ENCODE results near the gene SIRT4. TPM values are rescaled to one million over a fixed set of nuclear protein-coding genes. Genes with fewer than 3 reads are reported as not detected.

The SIRT4 gene
- total and polyA plus RNA-seq, 2 of the 8 experiments (the other 6 are each of a cell fraction or from before 2014, with no cell fraction given) = 3.8 to 4.1 TPM

DNA sequence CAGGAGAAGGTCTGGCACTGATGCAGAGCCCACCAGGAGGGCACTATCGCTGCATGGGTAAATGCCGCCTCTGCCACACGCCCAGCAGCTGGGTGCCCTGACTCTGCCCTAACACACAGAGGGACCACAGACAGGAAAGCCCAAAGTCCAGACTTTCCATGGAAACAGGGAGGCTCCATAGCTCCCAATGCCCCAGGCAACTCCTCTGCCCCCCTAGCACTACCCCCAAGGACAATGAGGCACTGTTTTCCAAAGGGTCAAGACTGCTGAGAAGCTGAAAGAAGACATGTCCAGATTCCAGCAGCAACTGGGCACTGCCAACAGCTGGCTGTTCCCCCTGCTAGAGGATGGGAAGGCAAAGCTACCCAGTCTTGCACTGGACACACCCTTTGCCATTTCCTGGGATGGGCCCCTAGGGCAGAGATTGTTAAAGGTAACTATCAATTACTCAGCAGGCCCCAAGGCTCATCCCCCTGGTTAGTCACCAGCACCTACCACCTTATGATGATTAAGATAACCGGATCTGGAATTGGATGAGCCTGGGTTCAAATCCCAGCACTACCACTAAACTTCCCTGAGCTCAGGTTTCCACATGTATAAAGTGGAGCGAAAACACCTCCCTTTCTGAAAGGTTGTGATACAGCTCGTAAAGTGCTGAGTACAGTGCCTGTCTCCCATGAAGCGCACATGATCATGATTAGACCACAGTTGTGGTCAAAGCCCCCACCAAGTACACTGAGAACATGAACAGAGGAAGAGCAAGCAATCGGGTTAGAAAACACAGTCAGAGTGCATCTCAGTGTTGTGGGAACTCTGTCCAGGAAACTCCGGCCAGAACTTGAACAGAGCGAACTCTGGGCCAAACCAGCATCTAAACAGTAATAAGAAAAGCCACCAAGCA lies 39.9 kb upstream of the SIRT4 start:
- H2BK5ac ChIP-seq (ENCODE audit: low read depth, low read length) = no peak overlapping the region; the same call in 1 of the 2 replicates
- POLR2A ChIA-PET (ENCODE audit: partially characterized antibody) = interaction anchor here (1.0 to 88.3 kb wide), 4 partner anchors 5 to 160 kb away, joined by 3 to 4270 read pairs (median 2136); partner anchors contain the start of genes GCN1, PXN, RNU4-1 and RNU4-2
- peaks cover 8 to 18% of the 10 kb centered on the region in 2 experiments for H4K20me1 ChIP-seq (replicated peaks in 1 of 2; ENCODE audit: control insufficient read depth in 1 of 2, insufficient read depth in 2 of 2, low read length in 2 of 2)
- peaks cover 19 to 39% (median 25%) of the 10 kb centered on the region in 4 experiments for H3K4me1 ChIP-seq (replicated peaks in 1 of 4; ENCODE audit: control insufficient read depth in 3 of 4, insufficient read depth in 4 of 4, low read length in 3 of 4)
- no peak overlapping the region for H4K91ac ChIP-seq (replicated peaks; ENCODE audit: insufficient read length, low read length)
- no peak overlapping the region for H3K27ac ChIP-seq (ENCODE audit: low read depth, low read length)
- no peaks in the 10 kb centered on the region for H3K27me3 ChIP-seq (replicated peaks in 1 of 4; ENCODE audit: control insufficient read depth in 3 of 4, extremely low read depth in 1 of 4, insufficient read depth in 3 of 4, low read length in 3 of 4)
- 93% methylated on average over 10 of the region's 10 CpGs; no CpG with 5 or more reads in 1 of the 2 experiments for WGBS, 2 experiments (ENCODE audit: extremely low coverage in 1 of 2, insufficient coverage in 1 of 2, insufficient read length in 1 of 2, insufficient replicate concordance in 2 of 2, low coverage in 1 of 2, low lambda C conversion rate in 2 of 2, missing lambda C conversion rate in 1 of 2)
- peaks cover 23% of the 10 kb centered on the region for H3K79me1 ChIP-seq (ENCODE audit: low read depth, low read length)
- no peak overlapping the region for H2BK12ac ChIP-seq (ENCODE audit: low read depth, low read length)
- H2BK120ac ChIP-seq (replicated peaks; ENCODE audit: low read depth, low read length) = no peak overlapping the region
- DNase-seq (ENCODE audit: low read depth in 1 of 2, low spot score in 2 of 2) = no peak
- peak overlapping the region in 1 of 2 experiments; percentile 96; a peak in 2 of 4 replicates for H3K4me2 ChIP-seq (ENCODE audit: insufficient read depth in 1 of 2, low read depth in 2 of 2, low read length in 2 of 2)
- no peak overlapping the region for H3K18ac ChIP-seq (ENCODE audit: extremely low read depth, low read length)
- H3K9me3 ChIP-seq (ENCODE audit: insufficient read depth in 2 of 2, low read depth in 1 of 2, low read length in 1 of 2) = no peaks in the 10 kb centered on the region
- H3K4me3 ChIP-seq (ENCODE audit: extremely low read depth in 1 of 4, insufficient read depth in 2 of 4, low read depth in 3 of 4, low read length in 4 of 4) = no peak overlapping the region
- no peak overlapping the region for H3K56ac ChIP-seq (replicated peaks; ENCODE audit: insufficient read length, low read depth, low read length)
- H3K36me3 ChIP-seq (ENCODE audit: control insufficient read depth in 2 of 4, insufficient read depth in 4 of 4, low read length in 3 of 4) = no peaks in the 10 kb centered on the region
- peaks cover 35 to 79% of the 10 kb centered on the region in 2 experiments for H3K79me2 ChIP-seq (ENCODE audit: control insufficient read depth in 1 of 2, insufficient read depth in 2 of 2, low read length in 2 of 2)
- no peak overlapping the region for H3K4ac ChIP-seq (replicated peaks; ENCODE audit: insufficient read length, low read depth, low read length)
- CTCF ChIA-PET (ENCODE audit: partially characterized antibody) = interaction anchor here (1.0 to 34.8 kb wide), 7 partner anchors 13 to 167 kb away, joined by 3 to 930 read pairs (median 5); partner anchors contain the start of genes RNU4-2 and SIRT4
- H3K9ac ChIP-seq (replicated peaks in 1 of 4; ENCODE audit: extremely low read depth in 1 of 4, low read depth in 3 of 4, low read length in 3 of 4) = no peak overlapping the region
- no peak overlapping the region for H3K23ac ChIP-seq (ENCODE audit: insufficient read length)
- no peak overlapping the region for H2AFZ ChIP-seq (ENCODE audit: low read length)
- no peak overlapping the region for H3K14ac ChIP-seq (ENCODE audit: insufficient read length)
- no peak for FAIRE-seq
- H4K8ac ChIP-seq (ENCODE audit: extremely low read depth, insufficient read depth, low read length) = no peak overlapping the region
- no peak overlapping the region for H2AK5ac ChIP-seq (ENCODE audit: low read depth, low read length)
- H2BK15ac ChIP-seq (ENCODE audit: low read length) = no peak overlapping the region
- no peak overlapping the region for H4K5ac ChIP-seq (ENCODE audit: insufficient read length, low read depth, low read length)
- no peak overlapping the region for H2BK20ac ChIP-seq (ENCODE audit: low read length)
- H3K23me2 ChIP-seq (ENCODE audit: low read depth, low read length) = peaks cover 8% of the 10 kb centered on the region; the same call in 1 of the 2 replicates
- TF ChIP-seq KDM5A (IDR thresholded peaks at IDR 0.05; ENCODE audit: low read length) (no peak), HDAC2 (IDR thresholded peaks at IDR 0.05; ENCODE audit: borderline replicate concordance in 1 of 2, low read depth in 2 of 2, low read length in 2 of 2) (no peak), TAF7 (optimal IDR thresholded peaks at IDR 0.05; ENCODE audit: borderline replicate concordance, low read depth, low read length) (no peak)

Data from H1 (cell line).